ENCODE measurements around the gene FBP1. TPM values are rescaled to one million over a fixed set of nuclear protein-coding genes. Genes with fewer than 3 reads are reported as not detected.
"Not testable (repeated sequence)": the region's sequence is repeated elsewhere in the genome, so short reads cannot be mapped to it uniquely, and the experiment has no call there.

FBP1 gene
- total RNA-seq, 2 experiments from 2014 or later, result 0.62 to 0.68 TPM

- Mint-ChIP-seq H3K9me3 (no peaks in the 10 kb centered on the region), H3K36me3 (no peaks in the 10 kb centered on the region)
- intact Hi-C loops (cut with micrococcal nuclease), result no loop called here
Observed at GRCh38 chr9:94607423-94607691, 32.0 kb downstream of the FBP1 start.

GRCh38 chr9:94606646-94607422 is 32.5 kb downstream of the FBP1 start:
- CTCF ChIA-PET, result no interaction called here
- POLR2A ChIA-PET, result no interaction called here
- H3K4me1 Mint-ChIP-seq (ENCODE audit: low read depth), result peaks cover 11% of the 10 kb centered on the region
- no peak for DNase-seq
- H3K36me3 Mint-ChIP-seq, result no peaks in the 10 kb centered on the region
- H3K9me3 Mint-ChIP-seq, result no peaks in the 10 kb centered on the region
- H3K27ac Mint-ChIP-seq, result no peak overlapping the region
- intact Hi-C loops (cut with micrococcal nuclease), result no loop called here
- no peak overlapping the region for H3K4me3 Mint-ChIP-seq
- peaks cover 6% of the 10 kb centered on the region for H3K27me3 Mint-ChIP-seq

More at GRCh38 chr9:94607423-94607691, 32.0 kb downstream of the FBP1 start:
- DNase-seq, result no peak
- CTCF ChIA-PET, result no interaction called here
- POLR2A ChIA-PET, result no interaction called here
- no peak overlapping the region for H3K27ac Mint-ChIP-seq
- H3K4me1 Mint-ChIP-seq (ENCODE audit: low read depth), result peaks cover 16% of the 10 kb centered on the region
- peaks cover 6% of the 10 kb centered on the region for H3K27me3 Mint-ChIP-seq
- no peak overlapping the region for H3K4me3 Mint-ChIP-seq

GRCh38 chr9:94603259-94604160 is 35.8 kb downstream of the FBP1 start:
- intact Hi-C loops (cut with micrococcal nuclease), result loop anchor here (1.0 kb wide), 1 partner anchor 49 kb away; no protein-coding TSS in a partner anchor

GRCh38 chr9:94602666-94603065 is 36.7 kb downstream of the FBP1 start:
- DNase-seq, result no peak
- no peaks in the 10 kb centered on the region for H3K36me3 Mint-ChIP-seq
- H3K4me1 Mint-ChIP-seq (ENCODE audit: low read depth), result peaks cover 6% of the 10 kb centered on the region
- no peak overlapping the region for H3K4me3 Mint-ChIP-seq
- H3K27ac Mint-ChIP-seq, result no peak overlapping the region
- intact Hi-C loops (cut with micrococcal nuclease), result loop anchor here (1.0 kb wide), 1 partner anchor 48 kb away; no protein-coding TSS in a partner anchor
- CTCF ChIA-PET, result no interaction called here
- no peaks in the 10 kb centered on the region for H3K9me3 Mint-ChIP-seq
- H3K27me3 Mint-ChIP-seq, result peaks cover 3% of the 10 kb centered on the region
- POLR2A ChIA-PET, result no interaction called here

More at GRCh38 chr9:94603259-94604160, 35.8 kb downstream of the FBP1 start:
- Mint-ChIP-seq H3K4me3 (no peak overlapping the region), H3K27me3 (peaks cover 3% of the 10 kb centered on the region), H3K9me3 (no peaks in the 10 kb centered on the region), H3K36me3 (no peaks in the 10 kb centered on the region), H3K4me1 (ENCODE audit: low read depth) (peaks cover 6% of the 10 kb centered on the region), H3K27ac (no peak overlapping the region)
- peak; percentile 85 for DNase-seq
- ChIA-PET CTCF (interaction anchor here (1.4 kb wide), 1 partner anchor 49 kb away, joined by 6 read pairs; the partner anchor contains the start of gene PCAT7), POLR2A (interaction anchor here (0.6 kb wide), 1 partner anchor 52 kb away, joined by 4 read pairs; no protein-coding TSS in a partner anchor)

- no peaks in the 10 kb centered on the region for H3K36me3 Mint-ChIP-seq
- no peaks in the 10 kb centered on the region for H3K9me3 Mint-ChIP-seq
Observed at GRCh38 chr9:94600715-94601114, 38.6 kb downstream of the FBP1 start.

GRCh38 chr9:94600258-94600657 is 39.1 kb downstream of the FBP1 start:
- no peak for DNase-seq
- no peak overlapping the region for H3K27ac Mint-ChIP-seq
- H3K36me3 Mint-ChIP-seq, result no peaks in the 10 kb centered on the region
- ChIA-PET POLR2A (no interaction called here), CTCF (no interaction called here)
- H3K4me1 Mint-ChIP-seq (ENCODE audit: low read depth), result peaks cover 6% of the 10 kb centered on the region
- no peaks in the 10 kb centered on the region for H3K9me3 Mint-ChIP-seq
- H3K4me3 Mint-ChIP-seq, result no peak overlapping the region
- intact Hi-C loops (cut with micrococcal nuclease), result no loop called here
- H3K27me3 Mint-ChIP-seq, result peaks cover 3% of the 10 kb centered on the region

More at GRCh38 chr9:94600715-94601114, 38.6 kb downstream of the FBP1 start:
- H3K27me3 Mint-ChIP-seq, result peaks cover 3% of the 10 kb centered on the region
- no peak for DNase-seq
- POLR2A ChIA-PET, result no interaction called here
- CTCF ChIA-PET, result interaction anchor here (1.9 kb wide), 1 partner anchor 46 kb away, joined by 8 read pairs; the partner anchor contains the start of gene PCAT7
- peaks cover 6% of the 10 kb centered on the region for H3K4me1 Mint-ChIP-seq (ENCODE audit: low read depth)
- no peak overlapping the region for H3K4me3 Mint-ChIP-seq
- intact Hi-C loops (cut with micrococcal nuclease), result no loop called here
- H3K27ac Mint-ChIP-seq, result no peak overlapping the region

GRCh38 chr9:94599102-94599501 is 40.2 kb downstream of the FBP1 start:
- Mint-ChIP-seq H3K4me1 (ENCODE audit: low read depth) (peaks cover 6% of the 10 kb centered on the region), H3K4me3 (no peak overlapping the region), H3K36me3 (no peaks in the 10 kb centered on the region), H3K9me3 (no peaks in the 10 kb centered on the region), H3K27me3 (peaks cover 5% of the 10 kb centered on the region), H3K27ac (no peak overlapping the region)
- DNase-seq, result no peak
- POLR2A ChIA-PET, result no interaction called here
- CTCF ChIA-PET, result no interaction called here
- intact Hi-C loops (cut with micrococcal nuclease), result no loop called here

GRCh38 chr9:94593459-94594345 is 45.6 kb downstream of the FBP1 start, which contains the start of gene FBP2:
Gene FBP2, minus strand, starts transcription at chr9:94593824. Its CDS starts 98 bp downstream, at chr9:94593726.
- peaks cover 13% of the 10 kb centered on the region for H3K27me3 Mint-ChIP-seq
- H3K4me1 Mint-ChIP-seq (ENCODE audit: low read depth), result no peaks in the 10 kb centered on the region
- H3K36me3 Mint-ChIP-seq, result no peaks in the 10 kb centered on the region
- no peak within 1 kb of the TSS for H3K4me3 Mint-ChIP-seq
- ChIA-PET CTCF (no interaction called here), POLR2A (no interaction called here)
- no peaks in the 10 kb centered on the region for H3K9me3 Mint-ChIP-seq
- DNase-seq, result no peak
- intact Hi-C loops (cut with micrococcal nuclease), result no loop called here
- no peak within 1 kb of the TSS for H3K27ac Mint-ChIP-seq

- DNase-seq; H3K9me3 Mint-ChIP-seq; H3K36me3 Mint-ChIP-seq; H3K4me3 Mint-ChIP-seq; H3K4me1 Mint-ChIP-seq (ENCODE audit: low read depth); H3K27ac Mint-ChIP-seq; POLR2A ChIA-PET; CTCF ChIA-PET; intact Hi-C loops (cut with micrococcal nuclease): not testable (repeated sequence)
- peaks cover 13% of the 10 kb centered on the region for H3K27me3 Mint-ChIP-seq
Observed at GRCh38 chr9:94592683-94593082, 46.6 kb downstream of the FBP1 start.

- H3K27ac Mint-ChIP-seq, result no peak overlapping the region
- ChIA-PET CTCF (no interaction called here), POLR2A (no interaction called here)
- H3K4me1 Mint-ChIP-seq (ENCODE audit: low read depth), result peaks cover 5% of the 10 kb centered on the region
- DNase-seq, result no peak
- H3K36me3 Mint-ChIP-seq, result no peaks in the 10 kb centered on the region
- H3K27me3 Mint-ChIP-seq, result peaks cover 13% of the 10 kb centered on the region
- intact Hi-C loops (cut with micrococcal nuclease), result no loop called here
- no peaks in the 10 kb centered on the region for H3K9me3 Mint-ChIP-seq
- no peak overlapping the region for H3K4me3 Mint-ChIP-seq
Observed at GRCh38 chr9:94591876-94592275, 47.4 kb downstream of the FBP1 start.

- H3K27ac Mint-ChIP-seq; H3K36me3 Mint-ChIP-seq; H3K4me3 Mint-ChIP-seq; DNase-seq; CTCF ChIA-PET; POLR2A ChIA-PET; intact Hi-C loops (cut with micrococcal nuclease); H3K9me3 Mint-ChIP-seq: not testable (repeated sequence)
- Mint-ChIP-seq H3K4me1 (ENCODE audit: low read depth) (peaks cover 11% of the 10 kb centered on the region), H3K27me3 (peaks cover 13% of the 10 kb centered on the region)
Observed at GRCh38 chr9:94591046-94591545, 48.2 kb downstream of the FBP1 start.

GRCh38 chr9:94588681-94589080 is 50.6 kb downstream of the FBP1 start:
- Mint-ChIP-seq H3K9me3 (no peaks in the 10 kb centered on the region), H3K36me3 (no peaks in the 10 kb centered on the region), H3K4me3 (no peak overlapping the region), H3K27ac (no peak overlapping the region), H3K27me3 (peaks cover 12% of the 10 kb centered on the region), H3K4me1 (ENCODE audit: low read depth) (peaks cover 22% of the 10 kb centered on the region)
- intact Hi-C loops (cut with micrococcal nuclease), result no loop called here
- ChIA-PET CTCF (no interaction called here), POLR2A (no interaction called here)
- no peak for DNase-seq

Data from activated CD4-positive, alpha-beta memory T cell treated with anti-CD3 and anti-CD28 coated beads for 36 hours (primary cell).